Measurements from ENCODE around the gene ACAP3.

ACAP3 gene

DNA sequence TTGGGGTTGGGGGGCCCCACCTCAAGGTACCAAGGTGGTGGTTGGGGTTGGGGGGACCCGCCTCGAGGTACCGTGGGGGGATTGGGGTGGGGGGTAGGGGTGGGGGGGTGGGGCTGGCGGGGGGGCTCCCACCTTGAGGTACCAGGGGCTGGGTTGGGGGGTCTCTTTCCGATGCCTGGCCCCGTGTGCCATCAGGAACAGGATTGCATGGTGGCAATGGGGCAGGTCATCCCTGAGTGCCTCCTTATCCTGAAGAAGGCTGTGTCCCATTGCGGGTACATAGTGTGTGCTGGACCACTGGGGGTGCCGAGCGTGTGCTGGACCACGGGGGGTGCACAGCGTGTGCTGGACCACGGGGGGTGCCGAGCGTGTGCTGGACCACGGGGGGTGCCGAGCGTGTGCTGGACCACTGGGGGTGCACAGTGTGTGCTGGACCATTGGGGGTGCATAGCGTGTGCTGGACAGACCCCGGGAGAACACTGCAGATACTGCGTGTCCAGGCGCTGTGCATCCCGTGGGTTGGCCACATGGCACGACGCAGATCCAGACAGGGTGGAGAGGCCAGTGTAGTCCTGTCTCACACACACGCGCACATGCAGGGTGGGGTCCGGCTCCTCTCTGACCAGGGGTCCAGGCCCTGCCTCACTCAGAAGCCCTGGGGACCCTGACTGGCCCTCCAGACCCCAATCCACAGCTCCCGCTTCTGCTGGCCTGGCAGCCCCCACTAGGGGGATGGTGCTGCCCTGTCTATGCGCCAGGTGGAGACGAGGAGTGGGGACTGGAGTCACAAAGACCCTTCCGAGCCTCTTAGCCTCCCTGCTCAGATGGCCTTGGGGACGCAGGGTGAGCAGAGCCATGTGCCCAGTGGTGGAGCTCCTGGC, 23.3 kb downstream of the ACAP3 start:
- DNase-seq (ENCODE audit: low read depth), result no peak
- TF ChIP-seq, protein P1, sequence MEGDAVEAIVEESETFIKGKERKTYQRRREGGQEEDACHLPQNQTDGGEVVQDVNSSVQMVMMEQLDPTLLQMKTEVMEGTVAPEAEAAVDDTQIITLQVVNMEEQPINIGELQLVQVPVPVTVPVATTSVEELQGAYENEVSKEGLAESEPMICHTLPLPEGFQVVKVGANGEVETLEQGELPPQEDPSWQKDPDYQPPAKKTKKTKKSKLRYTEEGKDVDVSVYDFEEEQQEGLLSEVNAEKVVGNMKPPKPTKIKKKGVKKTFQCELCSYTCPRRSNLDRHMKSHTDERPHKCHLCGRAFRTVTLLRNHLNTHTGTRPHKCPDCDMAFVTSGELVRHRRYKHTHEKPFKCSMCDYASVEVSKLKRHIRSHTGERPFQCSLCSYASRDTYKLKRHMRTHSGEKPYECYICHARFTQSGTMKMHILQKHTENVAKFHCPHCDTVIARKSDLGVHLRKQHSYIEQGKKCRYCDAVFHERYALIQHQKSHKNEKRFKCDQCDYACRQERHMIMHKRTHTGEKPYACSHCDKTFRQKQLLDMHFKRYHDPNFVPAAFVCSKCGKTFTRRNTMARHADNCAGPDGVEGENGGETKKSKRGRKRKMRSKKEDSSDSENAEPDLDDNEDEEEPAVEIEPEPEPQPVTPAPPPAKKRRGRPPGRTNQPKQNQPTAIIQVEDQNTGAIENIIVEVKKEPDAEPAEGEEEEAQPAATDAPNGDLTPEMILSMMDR (IDR thresholded peaks at IDR 0.05; ENCODE audit: insufficient read depth, low read depth, low read length, missing control alignments), result no peak
- no peak overlapping the region for H3K4me3 ChIP-seq (ENCODE audit: low read depth, low read length)

DNA sequence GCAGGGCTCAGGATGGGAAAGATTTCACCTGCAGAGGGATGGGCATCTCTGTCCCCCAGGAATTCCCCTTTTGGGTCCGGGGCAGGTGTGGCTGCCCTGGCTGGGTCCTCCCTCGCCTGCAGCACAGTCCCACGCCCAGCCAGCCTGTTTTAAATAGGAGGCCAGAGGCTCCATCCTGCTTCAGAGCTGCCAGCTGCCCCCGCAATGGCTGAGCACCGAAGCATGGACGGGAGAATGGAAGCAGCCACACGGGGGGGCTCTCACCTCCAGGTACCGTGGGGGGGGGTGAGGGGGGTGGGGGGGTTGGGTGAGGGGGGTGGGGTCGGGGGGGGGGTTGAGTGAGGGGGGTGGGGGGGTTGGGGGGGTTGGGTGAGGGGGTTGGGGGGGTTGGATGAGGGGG, 23.9 kb downstream of the ACAP3 start:
- TF ChIP-seq, protein P1 (IDR thresholded peaks at IDR 0.05; ENCODE audit: insufficient read depth, low read depth, low read length, missing control alignments), result no peak
- H3K4me3 ChIP-seq (ENCODE audit: low read depth, low read length), result no peak overlapping the region
- DNase-seq (ENCODE audit: low read depth), result peak; percentile 41

DNA sequence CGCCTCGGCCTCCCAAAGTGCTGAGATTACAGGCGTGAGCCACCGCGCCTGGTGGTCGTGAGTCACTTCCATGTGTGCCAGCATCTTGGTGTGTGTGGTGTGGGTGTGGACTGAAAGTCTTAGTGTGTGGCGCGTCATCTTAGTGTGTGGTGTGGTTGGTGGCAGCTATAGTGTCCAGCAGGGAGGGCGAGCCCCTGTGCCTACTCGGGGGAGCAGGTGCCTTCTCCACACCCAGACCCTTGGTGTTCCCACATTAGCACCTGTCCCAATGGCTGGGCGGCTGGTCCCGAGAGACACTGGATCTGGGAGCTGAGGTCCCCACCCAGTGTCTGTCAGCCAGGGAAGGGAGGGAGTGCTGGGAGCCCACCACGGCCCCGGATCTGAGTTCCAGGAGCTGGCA, 24.7 kb downstream of the ACAP3 start:
- no peak for DNase-seq (ENCODE audit: low read depth)
- H3K4me3 ChIP-seq (ENCODE audit: low read depth, low read length), result no peak overlapping the region
- TF ChIP-seq, protein P1 (IDR thresholded peaks at IDR 0.05; ENCODE audit: insufficient read depth, low read depth, low read length, missing control alignments), result no peak

DNA sequence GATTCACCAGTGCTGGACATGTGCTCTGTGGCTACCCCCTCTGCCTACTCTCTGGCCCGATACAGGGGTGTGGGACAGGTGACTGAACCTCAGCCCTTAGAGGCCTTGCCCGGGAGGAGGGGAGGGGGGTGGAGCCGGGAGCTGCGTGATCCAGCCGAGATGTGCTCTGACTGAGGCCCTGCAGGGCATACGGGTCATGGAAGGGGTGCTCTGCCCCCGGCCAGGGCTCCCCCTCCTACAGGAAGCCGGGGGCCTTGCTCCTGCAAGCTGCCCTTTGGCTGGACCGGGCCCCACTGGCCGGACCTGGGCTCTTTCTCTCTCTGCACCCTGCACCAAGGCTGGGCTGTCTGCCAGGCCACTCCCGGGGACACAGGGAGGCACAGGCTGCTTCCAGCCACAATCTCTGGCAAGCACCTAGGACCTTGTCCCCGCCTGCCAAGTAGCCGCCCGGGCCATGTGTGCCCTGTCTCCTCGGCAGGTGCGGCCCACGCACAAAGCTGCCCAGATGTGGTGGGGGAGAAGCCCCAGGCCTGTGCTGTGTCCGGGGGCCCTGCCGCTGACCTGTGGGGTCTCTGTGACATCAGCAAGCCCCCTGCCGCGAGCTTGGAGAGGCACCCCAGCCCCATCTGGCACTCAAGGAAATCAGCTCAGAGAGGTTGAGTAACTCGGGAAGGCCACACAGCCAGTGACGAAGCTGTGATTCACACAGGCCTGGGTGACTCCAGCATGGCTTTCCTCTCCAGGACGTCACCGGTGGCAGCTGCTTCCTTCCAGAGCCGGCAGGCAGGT, 26.0 kb downstream of the ACAP3 start:
- no peak overlapping the region for H3K4me3 ChIP-seq (ENCODE audit: low read depth, low read length)
- TF ChIP-seq, protein P1 (IDR thresholded peaks at IDR 0.05; ENCODE audit: insufficient read depth, low read depth, low read length, missing control alignments), result no peak
- DNase-seq (ENCODE audit: low read depth), result no peak

DNA sequence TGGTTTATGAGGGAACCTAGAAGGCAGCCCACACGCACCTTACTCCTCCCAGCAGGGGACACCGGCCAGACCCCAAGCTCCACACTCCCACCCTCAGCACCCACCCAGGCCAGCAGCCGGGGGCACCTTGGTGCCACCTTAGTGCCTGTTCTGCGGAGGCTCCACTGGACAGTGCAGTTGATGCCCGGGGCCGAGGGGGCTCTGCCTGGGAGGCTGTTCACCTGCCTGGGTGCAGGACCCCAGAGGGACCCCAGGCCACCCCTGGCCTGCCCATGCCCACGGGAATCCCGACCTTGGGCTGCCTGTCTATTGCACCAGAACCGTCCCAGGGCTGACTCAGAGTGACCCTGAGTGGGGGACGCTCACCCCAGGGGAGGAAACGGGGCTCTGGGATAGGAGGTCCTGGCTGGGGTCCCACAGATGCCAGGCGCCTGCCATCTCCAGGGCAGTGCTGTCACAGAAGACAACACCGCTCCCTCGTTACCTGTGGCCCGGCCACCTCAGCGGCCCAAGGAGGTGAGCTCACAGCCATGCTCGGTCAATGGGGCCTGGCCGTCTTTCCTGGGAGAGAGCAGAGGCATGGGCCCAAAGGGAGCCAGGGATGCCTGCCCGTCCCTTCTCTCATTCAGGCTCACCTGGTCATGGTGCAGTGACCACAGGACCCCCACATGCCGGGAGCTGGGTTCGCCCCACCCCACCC, 26.8 kb downstream of the ACAP3 start:
- TF ChIP-seq, protein P1 (IDR thresholded peaks at IDR 0.05; ENCODE audit: insufficient read depth, low read depth, low read length, missing control alignments), result no peak
- no peak for DNase-seq (ENCODE audit: low read depth)
- H3K4me3 ChIP-seq (ENCODE audit: low read depth, low read length), result no peak overlapping the region

DNA sequence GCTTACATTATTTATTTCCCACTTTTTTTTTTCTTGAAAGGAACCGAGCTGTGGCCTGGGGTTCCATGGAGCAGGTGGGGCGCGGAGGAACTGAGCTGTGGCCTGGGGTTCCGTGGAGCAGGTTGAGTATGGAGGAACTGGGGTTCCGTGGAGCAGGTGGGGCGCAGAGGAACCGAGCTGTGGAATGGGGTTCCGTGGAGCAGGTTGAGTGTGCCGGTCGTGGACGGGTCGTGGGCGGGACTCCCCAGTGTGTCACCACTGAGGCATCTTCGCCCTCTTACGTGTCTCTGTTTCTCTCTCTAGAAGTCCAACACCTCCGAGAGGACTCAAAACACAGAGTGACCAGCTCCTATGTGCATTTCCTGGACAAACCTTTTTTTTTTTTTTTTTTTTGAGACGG, 28.7 kb downstream of the ACAP3 start:
- TF ChIP-seq, protein P1 (IDR thresholded peaks at IDR 0.05; ENCODE audit: insufficient read depth, low read depth, low read length, missing control alignments), result no peak
- DNase-seq (ENCODE audit: low read depth), result no peak
- H3K4me3 ChIP-seq (ENCODE audit: low read depth, low read length), result no peak overlapping the region

Measured in GM12865 (cell line).